ENCODE measurements around the gene TP73. TPM values are rescaled to one million over a fixed set of nuclear protein-coding genes. Genes with fewer than 3 reads are reported as not detected.
A peak's percentile ranks its signal among the peaks of the same experiment; 100 is the strongest.

Gene TP73
- total and polyA plus RNA-seq, 8 donors: 0.11 to 0.51 (median 0.28) TPM

GRCh38 chr1:3672971-3673361, 20.6 kb downstream of the TP73 start:
- FAIRE-seq (no peak), ATAC-seq (no peak), DNase-seq (peak in 3 of 6 donors; percentile 22 to 50 (median 44))
- H3K36me3 ChIP-seq: no peaks in the 10 kb centered on the region
- 82 to 90% methylated on average over 17 of the region's 17 CpGs for WGBS, 2 donors
- no peaks in the 10 kb centered on the region for H3K9me3 ChIP-seq
- peaks cover 4 to 10% (median 9%) of the 10 kb centered on the region in 3 donors for H3K4me1 ChIP-seq
- no peaks in the 10 kb centered on the region for H3K27me3 ChIP-seq
- no peak overlapping the region for H3K27ac ChIP-seq
- TF ChIP-seq CTCF (IDR thresholded peaks at IDR 0.05): no peak
- no peak overlapping the region for H3K4me3 ChIP-seq
- intact Hi-C loops (cut with DNase I): no loop called here

- ATAC-seq: no peak
- WGBS, 2 donors: 83 to 87% methylated on average over 25 of the region's 25 CpGs
- FAIRE-seq: no peak
These were observed 21.2 kb downstream of the TP73 start for GRCh38 chr1:3673381-3674099.

DNA sequence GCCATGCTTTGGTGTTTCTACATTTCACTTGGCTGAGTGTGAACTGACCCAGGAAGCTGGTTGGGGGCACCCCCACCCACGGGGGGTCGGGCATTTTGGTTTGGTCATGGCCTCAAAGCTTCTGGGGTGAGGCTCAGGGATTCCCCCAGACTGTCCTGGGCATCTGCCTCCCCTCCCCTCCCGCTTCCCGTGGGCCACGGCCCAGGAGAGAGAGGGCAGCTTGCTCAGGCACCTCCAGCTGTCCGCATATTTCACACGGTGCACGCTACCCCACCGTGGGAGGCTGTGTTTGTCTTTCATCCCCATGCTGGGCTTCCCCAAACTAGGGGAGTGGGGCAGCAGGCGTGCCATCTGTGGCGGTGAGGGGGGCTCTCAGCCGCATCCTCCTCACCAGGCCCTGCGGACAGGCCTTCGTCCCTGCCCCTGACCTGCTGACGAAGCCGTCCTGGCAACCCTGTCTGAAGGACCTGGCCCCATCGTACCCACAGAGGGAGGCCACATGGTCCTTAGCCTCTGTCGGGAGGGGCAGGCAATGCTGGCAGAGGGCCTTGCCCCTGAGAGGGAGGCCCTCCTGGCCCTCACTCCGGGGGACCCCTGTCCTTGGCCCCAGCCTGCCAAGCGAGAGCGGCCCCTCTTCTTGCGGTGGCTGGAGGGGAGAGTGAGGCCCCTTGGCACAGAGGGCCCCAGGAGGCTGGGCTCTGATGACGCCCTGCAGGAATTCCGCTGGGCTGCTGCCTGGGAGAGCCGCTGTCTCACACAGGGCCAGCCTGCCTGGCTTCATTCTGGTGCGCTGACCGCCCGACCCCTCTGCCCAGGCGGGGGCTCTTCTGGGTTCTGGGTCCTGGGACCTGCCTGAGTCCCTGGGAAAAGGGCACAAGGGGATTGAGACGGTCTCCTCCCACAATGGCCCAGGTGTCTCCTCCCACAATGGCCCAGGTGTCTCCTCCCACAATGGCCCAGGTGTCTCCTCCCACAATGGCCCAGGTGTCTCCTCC, 22.1 kb downstream of the TP73 start:
- Histone ChIP-seq H3K27me3 (no peaks in the 10 kb centered on the region), H3K9me3 (no peaks in the 10 kb centered on the region), H3K36me3 (no peaks in the 10 kb centered on the region), H3K27ac (no peak overlapping the region), H3K4me1 (peaks cover 0 to 5% (median 5%) of the 10 kb centered on the region in 3 donors), H3K4me3 (peak overlapping the region in 2 of 4 donors; percentile 13 to 32)
- FAIRE-seq (no peak), ATAC-seq (peak; percentile 62 to 83 (median 69)), DNase-seq (peak in 4 of 6 donors; percentile 56 to 81 (median 65))
- no peak for TF ChIP-seq CTCF (IDR thresholded peaks at IDR 0.05)
- intact Hi-C loops (cut with DNase I): no loop called here
- 34 to 35% methylated on average over 23 to 30 of the region's 30 CpGs for WGBS, 2 donors

More at GRCh38 chr1:3673381-3674099, 21.2 kb downstream of the TP73 start:
- H3K4me3 ChIP-seq: no peak overlapping the region
- peaks cover 4 to 10% (median 9%) of the 10 kb centered on the region in 3 donors for H3K4me1 ChIP-seq
- H3K27ac ChIP-seq: no peak overlapping the region
- no peaks in the 10 kb centered on the region for H3K9me3 ChIP-seq
- DNase-seq: peak in 3 of 6 donors; percentile 24 to 60 (median 49)
- TF ChIP-seq CTCF (IDR thresholded peaks at IDR 0.05): no peak
- H3K36me3 ChIP-seq: no peaks in the 10 kb centered on the region
- H3K27me3 ChIP-seq: no peaks in the 10 kb centered on the region
- intact Hi-C loops (cut with DNase I): no loop called here

DNA sequence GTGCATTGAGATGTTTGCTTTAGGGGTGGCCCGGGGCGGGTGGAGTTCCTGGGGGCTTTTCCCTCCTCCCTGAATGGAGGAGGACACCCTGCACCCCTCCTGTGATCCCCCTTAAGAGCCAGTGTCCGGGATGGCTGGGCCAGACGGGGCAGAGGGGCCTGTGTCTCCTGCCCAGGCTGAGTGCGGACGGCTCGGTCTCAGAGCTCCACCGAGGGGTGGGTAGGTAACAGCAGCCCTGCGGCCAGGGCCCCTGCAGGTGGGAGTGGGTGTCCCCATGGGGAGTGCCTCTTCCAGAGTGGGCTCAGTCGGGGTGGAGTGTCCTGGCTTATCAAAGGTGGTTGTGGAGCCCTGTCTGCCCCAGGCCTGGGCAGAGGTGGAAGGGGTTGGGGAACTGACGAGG, 23.1 kb downstream of the TP73 start:
- peak in 4 of 6 donors; percentile 36 to 79 (median 60) for DNase-seq

More for the DNA sequence above, 23.1 kb downstream of the TP73 start:
- Histone ChIP-seq H3K27me3 (no peaks in the 10 kb centered on the region), H3K4me1 (peaks cover 0 to 5% (median 5%) of the 10 kb centered on the region in 3 donors), H3K9me3 (no peaks in the 10 kb centered on the region), H3K4me3 (peak overlapping the region in 1 of 4 donors; percentile 39), H3K36me3 (no peaks in the 10 kb centered on the region), H3K27ac (no peak overlapping the region)
- intact Hi-C loops (cut with DNase I): no loop called here
- ATAC-seq (peak in 2 of 4 donors; percentile 6 to 13), FAIRE-seq (no peak)
- no peak for TF ChIP-seq CTCF (IDR thresholded peaks at IDR 0.05)
- 50 to 66% methylated on average over 11 of the region's 11 CpGs for WGBS, 2 donors
